Measurements from ENCODE around the gene RBM38. TPM values are rescaled to one million over a fixed set of nuclear protein-coding genes. Genes with fewer than 3 reads are reported as not detected.
"Not testable (repeated sequence)": the region's sequence is repeated elsewhere in the genome, so short reads cannot be mapped to it uniquely, and the experiment has no call there.

RBM38 gene
- total RNA-seq (2014; rRNA removed; shearing (Covaris generic)) = 14.0 and 16.1 TPM in 2 replicates

- DNase-seq (ENCODE audit: low read depth) = peak; percentile 47
Measured at GRCh38 chr20:57390604-57391438, at the start of gene RBM38. RBM38 (plus strand) TSS chr20:57391396; CDS start chr20:57391582, 186 bp downstream.

- DNase-seq (ENCODE audit: low read depth) = no peak
Measured at GRCh38 chr20:57341663-57342062, 49.5 kb upstream of the RBM38 start.

GRCh38 chr20:57342829-57343228 lies 48.4 kb upstream of the RBM38 start:
- DNase-seq (ENCODE audit: low read depth) = no peak

GRCh38 chr20:57346477-57346876 lies 44.7 kb upstream of the RBM38 start:
- DNase-seq (ENCODE audit: low read depth) = peak; percentile 78

GRCh38 chr20:57347393-57347792 lies 43.8 kb upstream of the RBM38 start:
- DNase-seq (ENCODE audit: low read depth) = no peak

GRCh38 chr20:57348200-57348921 lies 42.8 kb upstream of the RBM38 start:
- DNase-seq (ENCODE audit: low read depth) = not testable (repeated sequence)

- DNase-seq (ENCODE audit: low read depth) = not testable (repeated sequence)
Measured at GRCh38 chr20:57348922-57349574, 42.1 kb upstream of the RBM38 start.

- DNase-seq (ENCODE audit: low read depth) = no peak
Measured at GRCh38 chr20:57350081-57350710, 41.0 kb upstream of the RBM38 start.

GRCh38 chr20:57350726-57351041 lies 40.5 kb upstream of the RBM38 start:
- DNase-seq (ENCODE audit: low read depth) = not testable (repeated sequence)

- peak; percentile 95 for DNase-seq (ENCODE audit: low read depth)
Measured at GRCh38 chr20:57351042-57351783, 40.0 kb upstream of the RBM38 start, which contains the start of gene RAE1. RAE1 (plus strand) TSS chr20:57351255; CDS start chr20:57354039, 2,784 bp downstream.

- DNase-seq (ENCODE audit: low read depth) = no peak
Measured at GRCh38 chr20:57352305-57352704, 38.9 kb upstream of the RBM38 start.

GRCh38 chr20:57353351-57353750 lies 37.8 kb upstream of the RBM38 start:
- DNase-seq (ENCODE audit: low read depth) = no peak

GRCh38 chr20:57361517-57361916 lies 29.7 kb upstream of the RBM38 start:
- peak; percentile 92 for DNase-seq (ENCODE audit: low read depth)

- no peak for DNase-seq (ENCODE audit: low read depth)
Measured at GRCh38 chr20:57364451-57364850, 26.7 kb upstream of the RBM38 start.

- no peak for DNase-seq (ENCODE audit: low read depth)
Measured at GRCh38 chr20:57369596-57369995, 21.6 kb upstream of the RBM38 start.

- no peak for DNase-seq (ENCODE audit: low read depth)
Measured at GRCh38 chr20:57370316-57370715, 20.9 kb upstream of the RBM38 start.

- no peak for DNase-seq (ENCODE audit: low read depth)
Measured at GRCh38 chr20:57371363-57371762, 19.8 kb upstream of the RBM38 start.

GRCh38 chr20:57372157-57372556 lies 19.0 kb upstream of the RBM38 start:
- no peak for DNase-seq (ENCODE audit: low read depth)

GRCh38 chr20:57372581-57373350 lies 18.4 kb upstream of the RBM38 start:
- no peak for DNase-seq (ENCODE audit: low read depth)

- DNase-seq (ENCODE audit: low read depth) = no peak
Measured at GRCh38 chr20:57374343-57374930, 16.8 kb upstream of the RBM38 start.
